Loucy (cell line): Measurements from ENCODE around the gene TAS2R31.

ENCODE experiments used
- H2AFZ ChIP-seq: fragments of 200-600 bp; sonication (generic); 2 replicates; pipeline ENCODE4 v1.6.0; 2016; ENCODE audit warnings: antibody characterized with exemption, mild to moderate bottlenecking, low read length, moderate library complexity
- H3F3A ChIP-seq: fragments of 200-600 bp; 2 replicates; pipeline ENCODE4 v1.6.0; 2016; ENCODE audit warnings: antibody characterized with exemption, low read depth, mild to moderate bottlenecking
- H3K27me3 ChIP-seq: fragments of 200-600 bp; sonication (generic); 2 replicates; pipeline ENCODE4 v1.6.1; 2014; ENCODE audit warnings: low read length, mild to moderate bottlenecking; ENCODE audit not compliant: insufficient read depth, poor library complexity, severe bottlenecking
- H3K36me3 ChIP-seq: fragments of 200-600 bp; sonication (generic); 2 replicates; pipeline ENCODE4 v1.6.1; 2016; ENCODE audit warnings: low read length; ENCODE audit not compliant: insufficient read depth
- H3K4me1 ChIP-seq: fragments of 200-600 bp; sonication (generic); 2 replicates; pipeline ENCODE4 v1.5.1; 2014; ENCODE audit warnings: low read length, mild to moderate bottlenecking; ENCODE audit not compliant: insufficient read depth, poor library complexity, severe bottlenecking
- H3K4me2 ChIP-seq: fragments of 200-600 bp; sonication (generic); 2 replicates; pipeline ENCODE4 v1.6.0; 2014; ENCODE audit warnings: antibody characterized with exemption, low read length, low read depth, mild to moderate bottlenecking; ENCODE audit not compliant: poor library complexity, severe bottlenecking
- H3K4me3 ChIP-seq: fragments of 200-600 bp; sonication (generic); 2 replicates; pipeline ENCODE4 v1.5.1; 2014; ENCODE audit warnings: low read length, mild to moderate bottlenecking, mixed read lengths; ENCODE audit not compliant: poor library complexity, severe bottlenecking
- H3K79me2 ChIP-seq: fragments of 200-600 bp; sonication (generic); 2 replicates; pipeline ENCODE4 v1.6.1; 2014; ENCODE audit warnings: low read length; ENCODE audit not compliant: insufficient read depth
- H3K9ac ChIP-seq: fragments of 200-600 bp; sonication (generic); 2 replicates; pipeline ENCODE4 v1.6.0; 2014; ENCODE audit warnings: mild to moderate bottlenecking, low read depth, low read length, moderate library complexity; ENCODE audit not compliant: poor library complexity, severe bottlenecking
- H3K9me2 ChIP-seq: fragments of 200-600 bp; sonication (generic); replicated peaks from 2 replicates; pipeline ENCODE4 v1.6.1; 2016; ENCODE audit warnings: low read depth, low read length, mixed read lengths
- H3K9me3 ChIP-seq: fragments of 200-600 bp; sonication (generic); 2 replicates; pipeline ENCODE4 v1.6.1; 2014; ENCODE audit warnings: mild to moderate bottlenecking, antibody characterized with exemption, low read length, low read depth; ENCODE audit not compliant: insufficient read depth
- H4K20me1 ChIP-seq: fragments of 200-600 bp; sonication (generic); 2 replicates; pipeline ENCODE4 v1.6.0; 2014; ENCODE audit warnings: antibody characterized with exemption, low read length, mild to moderate bottlenecking; ENCODE audit not compliant: insufficient read depth, poor library complexity, severe bottlenecking
- CTCF ChIP-seq: fragments of 200-600 bp; sonication (generic); conservative IDR thresholded peaks from 2 replicates; pipeline ENCODE4 v1.5.1; 2014; ENCODE audit warnings: mild to moderate bottlenecking, antibody characterized with exemption, low read length
- EZH2phosphoT487 ChIP-seq: fragments of 200-600 bp; IDR thresholded peaks from 2 replicates; pipeline ENCODE4 v1.6.1; 2018; ENCODE audit warnings: antibody characterized with exemption, mild to moderate bottlenecking, moderate library complexity, borderline replicate concordance

The TAS2R31 gene

GRCh38 chr12:11031307-11031706 is at the start of gene TAS2R31:
Gene TAS2R31, minus strand, starts transcription at chr12:11031407. Its CDS starts 72 bp downstream, at chr12:11031335.
- H3K9me2 ChIP-seq, result no peaks in the 10 kb centered on the region
- H3K4me2 ChIP-seq, result no peak within 1 kb of the TSS
- no peaks in the 10 kb centered on the region for H3K79me2 ChIP-seq
- no peaks in the 10 kb centered on the region for H4K20me1 ChIP-seq
- no peaks in the 10 kb centered on the region for H3K9me3 ChIP-seq
- no peaks in the 10 kb centered on the region for H3K36me3 ChIP-seq
- no peaks in the 10 kb centered on the region for H3K27me3 ChIP-seq
- no peak within 1 kb of the TSS for H3K4me3 ChIP-seq
- no peak for TF ChIP-seq CTCF
- no peak for TF ChIP-seq EZH2phosphoT487
- no peaks in the 10 kb centered on the region for H3F3A ChIP-seq
- no peaks in the 10 kb centered on the region for H3K4me1 ChIP-seq
- H2AFZ ChIP-seq, result no peak within 1 kb of the TSS
- no peak within 1 kb of the TSS for H3K9ac ChIP-seq

- no peak overlapping the region for H2AFZ ChIP-seq
- no peaks in the 10 kb centered on the region for H3K9me3 ChIP-seq
- no peaks in the 10 kb centered on the region for H3K79me2 ChIP-seq
- H4K20me1 ChIP-seq, result no peaks in the 10 kb centered on the region
- no peaks in the 10 kb centered on the region for H3K27me3 ChIP-seq
- no peak overlapping the region for H3K4me2 ChIP-seq
- H3F3A ChIP-seq, result no peaks in the 10 kb centered on the region
- no peak overlapping the region for H3K4me3 ChIP-seq
- TF ChIP-seq EZH2phosphoT487, result no peak
- no peak for TF ChIP-seq CTCF
- H3K9me2 ChIP-seq, result no peaks in the 10 kb centered on the region
- no peak overlapping the region for H3K9ac ChIP-seq
- H3K36me3 ChIP-seq, result no peaks in the 10 kb centered on the region
- no peaks in the 10 kb centered on the region for H3K4me1 ChIP-seq
Measured at GRCh38 chr12:11078246-11078645, 47.0 kb upstream of the TAS2R31 start.

GRCh38 chr12:11075642-11076041 is 44.4 kb upstream of the TAS2R31 start:
- Histone ChIP-seq H3F3A (no peaks in the 10 kb centered on the region), H3K4me1 (no peaks in the 10 kb centered on the region), H4K20me1 (no peaks in the 10 kb centered on the region)

More at GRCh38 chr12:11075642-11076041, 44.4 kb upstream of the TAS2R31 start:
- H3K27me3 ChIP-seq, result no peaks in the 10 kb centered on the region
- no peaks in the 10 kb centered on the region for H3K36me3 ChIP-seq
- no peak for TF ChIP-seq CTCF
- no peak for TF ChIP-seq EZH2phosphoT487
- H3K9ac ChIP-seq, result no peak overlapping the region
- no peak overlapping the region for H3K4me3 ChIP-seq
- no peaks in the 10 kb centered on the region for H3K79me2 ChIP-seq
- H3K4me2 ChIP-seq, result no peak overlapping the region
- H3K9me2 ChIP-seq, result no peaks in the 10 kb centered on the region
- no peaks in the 10 kb centered on the region for H3K9me3 ChIP-seq
- H2AFZ ChIP-seq, result no peak overlapping the region
